H1 (cell line): Measurements from ENCODE around the gene TAF1B. TPM values are rescaled to one million over a fixed set of nuclear protein-coding genes. Genes with fewer than 3 reads are reported as not detected.

Experiments used
- CTCF ChIA-PET: fragments of 300-600 bp; sonication (Branson Sonifier 250); formaldehyde crosslinking; loops from one replicate; lab custom pipeline; 2021; ENCODE audit not compliant: partially characterized antibody; lab: Charles Lee
- POLR2A ChIA-PET: fragments of 300-600 bp; sonication (Branson Sonifier 250); formaldehyde crosslinking; loops from one replicate; lab custom pipeline; 2021; ENCODE audit warnings: inconsistent platforms; ENCODE audit not compliant: partially characterized antibody; lab: Charles Lee
- DNase-seq, 2 experiments: peaks; one replicate each; pipeline versions ENCODE4 v3.0.0 to v3.0.0-alpha.2; 2010 to 2022; ENCODE audit warnings: low spot score in 2 of 2, low read depth in 1 of 2, mixed read lengths in 1 of 2
- FAIRE-seq: peaks from 2 replicates; lab custom pipeline; 2011; peaks lifted over from hg19 to GRCh38; lab: Jason Lieb, UNC
- H2AFZ ChIP-seq: 2 replicates; pipeline ENCODE4 v1.8.1; 2012; ENCODE audit warnings: low read length, inconsistent platforms
- H2AK5ac ChIP-seq: 2 replicates; pipeline ENCODE4 v1.6.1; 2013; ENCODE audit warnings: low read depth, low read length
- H2BK120ac ChIP-seq: replicated peaks from 2 replicates; pipeline ENCODE3; 2013; ENCODE audit warnings: low read depth, low read length, inconsistent platforms
- H2BK12ac ChIP-seq: 2 replicates; pipeline ENCODE4 v1.6.1; 2013; ENCODE audit warnings: low read depth, low read length
- H2BK15ac ChIP-seq: 2 replicates; pipeline ENCODE4 v1.6.1; 2013; ENCODE audit warnings: low read length
- H2BK20ac ChIP-seq: 2 replicates; pipeline ENCODE4 v1.6.1; 2013; ENCODE audit warnings: low read length
- H2BK5ac ChIP-seq: 2 replicates; pipeline ENCODE4 v1.6.1; 2013; ENCODE audit warnings: low read depth, low read length
- H3K14ac ChIP-seq: 2 replicates; pipeline ENCODE4 v1.6.1; 2013; ENCODE audit warnings: inconsistent platforms; ENCODE audit not compliant: insufficient read length
- H3K18ac ChIP-seq: 2 replicates; pipeline ENCODE4 v1.6.1; 2013; ENCODE audit warnings: low read length; ENCODE audit errors: extremely low read depth
- H3K23ac ChIP-seq: 2 replicates; pipeline ENCODE4 v1.6.1; 2013; ENCODE audit warnings: inconsistent platforms; ENCODE audit not compliant: insufficient read length
- H3K23me2 ChIP-seq: 2 replicates; pipeline ENCODE4 v1.6.1; 2013; ENCODE audit warnings: low read depth, low read length
- H3K27ac ChIP-seq: 2 replicates; pipeline ENCODE4 v1.6.1; 2011; ENCODE audit warnings: low read depth, low read length, inconsistent platforms
- H3K27me3 ChIP-seq, 4 experiments: replicated peaks in 1 of 4; 1 replicate in 1 of 4; 2 replicates in 3 of 4; pipeline versions ENCODE4 v1.6.1 to v1.8.1; 2011 to 2013; ENCODE audit warnings: low read length in 3 of 4, mild to moderate bottlenecking in 3 of 4, inconsistent platforms in 2 of 4, mixed read lengths in 2 of 4, moderate library complexity in 1 of 4; ENCODE audit not compliant: control insufficient read depth in 3 of 4, insufficient read depth in 3 of 4; ENCODE audit errors: extremely low read depth in 1 of 4
- H3K36me3 ChIP-seq, 4 experiments: 2 replicates each; pipeline versions ENCODE4 v1.6.1 to v1.8.1; 2011 to 2013; ENCODE audit warnings: mild to moderate bottlenecking in 4 of 4, low read length in 3 of 4, moderate library complexity in 2 of 4, control low read depth in 1 of 4, inconsistent platforms in 1 of 4; ENCODE audit not compliant: insufficient read depth in 4 of 4, control insufficient read depth in 2 of 4
- H3K4ac ChIP-seq: replicated peaks from 2 replicates; pipeline ENCODE3; 2013; ENCODE audit warnings: low read length, low read depth, mixed read lengths, inconsistent platforms; ENCODE audit not compliant: insufficient read length
- H3K4me1 ChIP-seq, 4 experiments: replicated peaks in 1 of 4; 1 replicate in 1 of 4; 2 replicates in 3 of 4; pipeline versions ENCODE4 v1.6.1 to v1.8.1; 2011 to 2013; ENCODE audit warnings: low read length in 3 of 4, inconsistent platforms in 2 of 4, mixed read lengths in 1 of 4; ENCODE audit not compliant: insufficient read depth in 4 of 4, control insufficient read depth in 3 of 4
- H3K4me2 ChIP-seq, 2 experiments: 2 replicates each; pipeline versions ENCODE4 v1.6.1 to v1.8.1; 2011 to 2013; ENCODE audit warnings: low read depth in 2 of 2, low read length in 2 of 2, control low read depth in 1 of 2, inconsistent platforms in 1 of 2, mild to moderate bottlenecking in 1 of 2; ENCODE audit not compliant: insufficient read depth in 1 of 2
- H3K4me3 ChIP-seq, 4 experiments: fragments of 200-600, 300-600 bp in 1 of 4; sonication (generic), shearing (Covaris generic), sonication (Bioruptor Twin) in 1 of 4; 2 replicates each; pipeline versions ENCODE4 v1.5.1 to v1.8.1; 2011 to 2016; ENCODE audit warnings: low read length in 4 of 4, low read depth in 3 of 4, control low read depth in 2 of 4, inconsistent platforms in 2 of 4, mild to moderate bottlenecking in 2 of 4, mixed read lengths in 1 of 4, moderate library complexity in 1 of 4; ENCODE audit not compliant: insufficient read depth in 2 of 4; ENCODE audit errors: extremely low read depth in 1 of 4
- H3K56ac ChIP-seq: replicated peaks from 2 replicates; pipeline ENCODE3; 2013; ENCODE audit warnings: low read depth, mild to moderate bottlenecking, mixed read lengths, low read length, inconsistent platforms; ENCODE audit not compliant: insufficient read length
- H3K79me1 ChIP-seq: 2 replicates; pipeline ENCODE4 v1.6.1; 2013; ENCODE audit warnings: low read depth, low read length, control low read depth
- H3K79me2 ChIP-seq, 2 experiments: 2 replicates each; pipeline versions ENCODE4 v1.6.1 to v1.8.1; 2012 to 2013; ENCODE audit warnings: low read length in 2 of 2, mild to moderate bottlenecking in 2 of 2, inconsistent platforms in 1 of 2; ENCODE audit not compliant: insufficient read depth in 2 of 2, control insufficient read depth in 1 of 2
- H3K9ac ChIP-seq, 4 experiments: replicated peaks in 1 of 4; 1 replicate in 1 of 4; 2 replicates in 3 of 4; pipeline versions ENCODE4 v1.6.1 to v1.8.1; 2011 to 2013; ENCODE audit warnings: low read depth in 3 of 4, low read length in 3 of 4, control low read depth in 2 of 4, mild to moderate bottlenecking in 2 of 4, moderate library complexity in 2 of 4, inconsistent platforms in 1 of 4; ENCODE audit errors: extremely low read depth in 1 of 4
- H3K9me3 ChIP-seq, 2 experiments: 2 replicates each; pipeline versions ENCODE4 v1.6.1 to v1.8.1; 2012 to 2013; ENCODE audit warnings: mild to moderate bottlenecking in 2 of 2, moderate library complexity in 2 of 2, control low read depth in 1 of 2, inconsistent platforms in 1 of 2, low read depth in 1 of 2, low read length in 1 of 2, mixed read lengths in 1 of 2; ENCODE audit not compliant: insufficient read depth in 2 of 2
- H4K20me1 ChIP-seq, 2 experiments: replicated peaks in 1 of 2; 2 replicates each; pipeline versions ENCODE3 to v1.8.1; 2011 to 2013; ENCODE audit warnings: inconsistent platforms in 2 of 2, low read length in 2 of 2, mild to moderate bottlenecking in 1 of 2; ENCODE audit not compliant: insufficient read depth in 2 of 2, control insufficient read depth in 1 of 2
- H4K5ac ChIP-seq: 2 replicates; pipeline ENCODE4 v1.6.1; 2013; ENCODE audit warnings: low read length, low read depth, mixed read lengths, inconsistent platforms; ENCODE audit not compliant: insufficient read length
- H4K8ac ChIP-seq: 2 replicates; pipeline ENCODE4 v1.8.0; 2013; ENCODE audit warnings: mild to moderate bottlenecking, moderate library complexity, low read length, inconsistent platforms; ENCODE audit not compliant: insufficient read depth; ENCODE audit errors: extremely low read depth
- H4K91ac ChIP-seq: replicated peaks from 2 replicates; pipeline ENCODE3; 2013; ENCODE audit warnings: low read length, mixed read lengths, inconsistent platforms; ENCODE audit not compliant: insufficient read length
- ATF3 ChIP-seq: IDR thresholded peaks from 2 replicates; pipeline ENCODE4 v1.6.1; 2011; ENCODE audit warnings: low read depth, mild to moderate bottlenecking, low read length; ENCODE audit not compliant: insufficient read depth
- CHD2 ChIP-seq: IDR thresholded peaks from 2 replicates; pipeline ENCODE4 v1.6.1; 2012; ENCODE audit warnings: low read length, improper control_type of control experiment
- EP300 ChIP-seq, 2 experiments: IDR thresholded peaks; 1 replicate in 1 of 2; 2 replicates in 1 of 2; pipeline ENCODE4 v1.6.1; 2011 to 2012; ENCODE audit warnings: low read depth in 2 of 2, low read length in 2 of 2, mild to moderate bottlenecking in 2 of 2, borderline replicate concordance in 1 of 2, inconsistent platforms in 1 of 2, moderate library complexity in 1 of 2
- GABPA ChIP-seq: IDR thresholded peaks from 2 replicates; pipeline ENCODE4 v1.6.1; 2011; ENCODE audit warnings: mild to moderate bottlenecking, low read length, moderate library complexity, borderline replicate concordance; ENCODE audit not compliant: insufficient read depth
- HDAC2 ChIP-seq, 2 experiments: fragments of 300-600 bp in 1 of 2; sonication (generic) in 1 of 2; IDR thresholded peaks; 2 replicates each; pipeline ENCODE4 v1.6.1; 2011 to 2012; ENCODE audit warnings: low read depth in 2 of 2, low read length in 2 of 2, mild to moderate bottlenecking in 2 of 2, moderate library complexity in 2 of 2, borderline replicate concordance in 1 of 2, inconsistent platforms in 1 of 2
- RNF2 ChIP-seq: fragments of 200-900, 300-1000 bp; sonication (generic); IDR thresholded peaks from 2 replicates; pipeline ENCODE4 v1.7.1; 2016; ENCODE audit warnings: borderline replicate concordance, low read depth, mild to moderate bottlenecking, antibody characterized with exemption, low read length; ENCODE audit not compliant: poor library complexity, severe bottlenecking; ENCODE audit errors: missing control alignments
- WGBS, 2 experiments: shearing (Covaris generic) in 1 of 2; methylation state at CpG; one replicate each; pipeline versions ENCODE4 v1.1.6 to v1.1.7; 2013 to 2015; ENCODE audit warnings: low lambda C conversion rate in 2 of 2, mixed read lengths in 2 of 2, inconsistent platforms in 1 of 2, low coverage in 1 of 2, missing lambda C conversion rate in 1 of 2; ENCODE audit not compliant: insufficient replicate concordance in 2 of 2, insufficient coverage in 1 of 2, insufficient read length in 1 of 2; ENCODE audit errors: extremely low coverage in 1 of 2, missing lambda C conversion rate in 1 of 2; 5-methylcytosine and 5-hydroxymethylcytosine counted together
- polyA plus RNA-seq, 7 experiments: library from polyadenylated mRNA; depleted of rRNA in 3 of 7; stranded (reverse) in 5 of 7; unstranded in 2 of 7; fragments of >200 nt in 5 of 7; fragments of 200-250 nt in 2 of 7; gene quantifications; 1 replicate in 5 of 7; 2 replicates in 1 of 7; 4 replicates in 1 of 7; pipeline versions ENCODE4 v1.2.1 to v1.2.3, GENCODE V29; 2011 to 2013; ENCODE audit warnings: missing spikeins in 2 of 7, mixed read lengths in 2 of 7
- total RNA-seq: library from RNA; stranded (reverse); fragmentation: NEBNext Ultra II Directional; extraction: Animal tissue kit (Norgen Biotek cat#: 25700); gene quantifications from 2 replicates; pipeline ENCODE4 v1.2.1, GENCODE V29; 2021

The TAF1B gene
- total and polyA plus RNA-seq, 2 of the 8 experiments (the other 6 are each of a cell fraction or from before 2014, with no cell fraction given) = 6.6 to 25.2 TPM

GRCh38 chr2:9967053-9967775, 123.9 kb downstream of the TAF1B start:
- Histone ChIP-seq H2BK5ac (no peak overlapping the region), H2BK15ac (no peak overlapping the region), H4K5ac (no peak overlapping the region), H2AFZ (no peak overlapping the region), H3K79me1 (no peaks in the 10 kb centered on the region), H3K36me3 (0 out of 8 replicates have a peak, but pooled peaks cover 0 to 2% (median 0%) of the 10 kb centered on the region in 4 experiments), H3K14ac (no peak overlapping the region), H4K91ac (no peak overlapping the region), H3K9me3 (no peaks in the 10 kb centered on the region), H3K4me3 (no peak overlapping the region), H2BK12ac (no peak overlapping the region), H3K56ac (no peak overlapping the region), H2AK5ac (no peak overlapping the region), H3K23ac (no peak overlapping the region), H3K23me2 (no peaks in the 10 kb centered on the region), H3K9ac (no peak overlapping the region), H3K79me2 (no peaks in the 10 kb centered on the region), H4K8ac (no peak overlapping the region), H3K18ac (no peak overlapping the region), H3K4me1 (no peaks in the 10 kb centered on the region), H3K27ac (no peak overlapping the region), H3K4ac (no peak overlapping the region), H2BK20ac (no peak overlapping the region), H3K4me2 (no peak overlapping the region), H3K27me3 (no peaks in the 10 kb centered on the region)
- 81% methylated on average over 11 of the region's 11 CpGs; no CpG with 5 or more reads in 1 of the 2 experiments for WGBS, 2 experiments
- FAIRE-seq (no peak), DNase-seq (no peak)
- POLR2A ChIA-PET = no interaction called here
- no peak for TF ChIP-seq HDAC2 (IDR thresholded peaks at IDR 0.05; ENCODE audit: borderline replicate concordance in 1 of 2, low read depth in 2 of 2, low read length in 2 of 2)
- TF ChIP-seq GABPA = no peak
- TF ChIP-seq EP300 (IDR thresholded peaks at IDR 0.05; ENCODE audit: borderline replicate concordance in 1 of 2, low read depth in 2 of 2, low read length in 2 of 2) = no peak
- no peak for TF ChIP-seq RNF2
- no peak for TF ChIP-seq CHD2
- TF ChIP-seq ATF3 = no peak
- TF ChIP-seq, all 59 proteins: peak for 0
- no peak overlapping the region for H2BK120ac ChIP-seq
- no peaks in the 10 kb centered on the region for H4K20me1 ChIP-seq
- CTCF ChIA-PET = interaction anchor here (0.7 to 2.4 kb wide), 2 partner anchors 11 to 17 kb away, joined by 3 to 15 read pairs; no protein-coding TSS in a partner anchor
